Colonic mucosa (tissue), 4 donors: Measurements from ENCODE around the gene BEAN1. TPM values are rescaled to one million over a fixed set of nuclear protein-coding genes. Genes with fewer than 3 reads are reported as not detected.
"Not testable (repeated sequence)": the region's sequence is repeated elsewhere in the genome, so short reads cannot be mapped to it uniquely, and the experiment has no call there.

Experiments used
- DNase-seq: peaks from one replicate; pipeline ENCODE4 v3.0.0-alpha.2; 2020
- H3K27ac ChIP-seq: fragments of 200-600 bp; one replicate; pipeline ENCODE4 v1.8.0; 2021
- H3K27me3 ChIP-seq: fragments of 200-600 bp; one replicate; pipeline ENCODE4 v1.8.0; 2021
- H3K36me3 ChIP-seq: fragments of 200-600 bp; one replicate; pipeline ENCODE4 v1.8.0; 2021
- H3K4me1 ChIP-seq: fragments of 200-600 bp; one replicate; pipeline ENCODE4 v1.8.0; 2021; ENCODE audit warnings: mild to moderate bottlenecking
- H3K4me3 ChIP-seq: fragments of 200-600 bp; one replicate; pipeline ENCODE4 v1.8.0; 2021
- H3K9ac ChIP-seq, 2 donors: one replicate each; pipeline ENCODE4 v1.7.0; 2013; ENCODE audit warnings: control low read depth in 2 of 2, low read depth in 2 of 2, low read length in 2 of 2
- H3K9me3 ChIP-seq: fragments of 200-600 bp; one replicate; pipeline ENCODE4 v1.8.0; 2021
- CTCF ChIP-seq: fragments of 200-600 bp; IDR thresholded peaks from one replicate; pipeline ENCODE4 v1.8.0; 2022; ENCODE audit warnings: antibody characterized with exemption, mild to moderate bottlenecking
- intact Hi-C: fragments of 100-400 bp; cut with DNase I; formaldehyde crosslinking; loops from one replicate; pipeline ENCODE4 v1.14.1; 2022
- total RNA-seq, 2 donors: library from RNA; stranded (reverse); fragmentation: NEBNext Ultra II Directional in 1 of 2; extraction: Animal tissue kit (Norgen Biotek cat#: 25700) in 1 of 2; gene quantifications; one replicate each; pipeline ENCODE4 v1.2.1, GENCODE V29; 2021
- donor health status: healthy.
- donor health status: DM: no; HTN: no; CAD: no.
- donor health status: DM: no; HTN: no; CAD: no.

The BEAN1 gene
- total RNA-seq, 2 donors from 2014 or later = 0.32 TPM; not detected in 1

GRCh38 chr16:66457888-66458287 lies 30.8 kb downstream of the BEAN1 start:
- no peak for DNase-seq
- intact Hi-C loops = no loop called here

GRCh38 chr16:66458292-66458691 lies 31.2 kb downstream of the BEAN1 start:
- no peak overlapping the region for H3K9ac ChIP-seq
- TF ChIP-seq CTCF = no peak
- no peak overlapping the region for H3K4me3 ChIP-seq
- H3K9me3 ChIP-seq = no peaks in the 10 kb centered on the region
- no peaks in the 10 kb centered on the region for H3K27me3 ChIP-seq
- no peak overlapping the region for H3K27ac ChIP-seq
- no peak for DNase-seq
- H3K36me3 ChIP-seq = no peaks in the 10 kb centered on the region
- no peaks in the 10 kb centered on the region for H3K4me1 ChIP-seq
- intact Hi-C loops = no loop called here

More at GRCh38 chr16:66457888-66458287, 30.8 kb downstream of the BEAN1 start:
- Histone ChIP-seq H3K4me3 (no peak overlapping the region), H3K9me3 (no peaks in the 10 kb centered on the region), H3K36me3 (no peaks in the 10 kb centered on the region), H3K9ac (no peak overlapping the region), H3K27me3 (no peaks in the 10 kb centered on the region), H3K4me1 (no peaks in the 10 kb centered on the region), H3K27ac (no peak overlapping the region)
- TF ChIP-seq CTCF = no peak

GRCh38 chr16:66458853-66459252 lies 31.8 kb downstream of the BEAN1 start:
- H3K9me3 ChIP-seq = no peaks in the 10 kb centered on the region
- intact Hi-C loops = no loop called here
- no peak for TF ChIP-seq CTCF
- no peaks in the 10 kb centered on the region for H3K4me1 ChIP-seq
- no peaks in the 10 kb centered on the region for H3K36me3 ChIP-seq
- H3K9ac ChIP-seq = no peak overlapping the region
- no peak for DNase-seq
- H3K27me3 ChIP-seq = no peaks in the 10 kb centered on the region
- H3K4me3 ChIP-seq = no peak overlapping the region
- H3K27ac ChIP-seq = no peak overlapping the region

GRCh38 chr16:66459878-66460277 lies 32.8 kb downstream of the BEAN1 start:
- no peak overlapping the region for H3K9ac ChIP-seq
- no peak overlapping the region for H3K4me3 ChIP-seq
- TF ChIP-seq CTCF = no peak
- H3K27me3 ChIP-seq = no peaks in the 10 kb centered on the region
- H3K9me3 ChIP-seq = no peaks in the 10 kb centered on the region
- intact Hi-C loops = no loop called here
- H3K27ac ChIP-seq = no peak overlapping the region
- H3K36me3 ChIP-seq = no peaks in the 10 kb centered on the region
- no peaks in the 10 kb centered on the region for H3K4me1 ChIP-seq
- no peak for DNase-seq

- Histone ChIP-seq H3K4me3 (no peak overlapping the region), H3K36me3 (no peaks in the 10 kb centered on the region), H3K27me3 (no peaks in the 10 kb centered on the region), H3K27ac (no peak overlapping the region), H3K9me3 (no peaks in the 10 kb centered on the region), H3K4me1 (no peaks in the 10 kb centered on the region), H3K9ac (no peak overlapping the region)
- no peak for TF ChIP-seq CTCF
- intact Hi-C loops = no loop called here
- DNase-seq = no peak
These were observed 33.6 kb downstream of the BEAN1 start for GRCh38 chr16:66460703-66461102.

- Histone ChIP-seq H3K9me3 (no peaks in the 10 kb centered on the region), H3K27me3 (no peaks in the 10 kb centered on the region)
- no peak for DNase-seq
These were observed 35.8 kb downstream of the BEAN1 start for GRCh38 chr16:66462912-66463311.

GRCh38 chr16:66465946-66466345 lies 38.9 kb downstream of the BEAN1 start:
- H3K27ac ChIP-seq, H3K9ac ChIP-seq, DNase-seq, H3K9me3 ChIP-seq, H3K27me3 ChIP-seq, H3K4me1 ChIP-seq, H3K4me3 ChIP-seq, H3K36me3 ChIP-seq, intact Hi-C loops: not testable (repeated sequence)

More at GRCh38 chr16:66462912-66463311, 35.8 kb downstream of the BEAN1 start:
- Histone ChIP-seq H3K27ac (no peak overlapping the region), H3K4me3 (no peak overlapping the region), H3K9ac (no peak overlapping the region), H3K36me3 (no peaks in the 10 kb centered on the region), H3K4me1 (no peaks in the 10 kb centered on the region)
- intact Hi-C loops = no loop called here
- no peak for TF ChIP-seq CTCF

- H3K4me1 ChIP-seq, DNase-seq, H3K36me3 ChIP-seq, intact Hi-C loops, H3K27me3 ChIP-seq, H3K4me3 ChIP-seq, H3K9me3 ChIP-seq, H3K9ac ChIP-seq, H3K27ac ChIP-seq: not testable (repeated sequence)
These were observed 39.5 kb downstream of the BEAN1 start for GRCh38 chr16:66466636-66467035.
